HFFc6 (cell line): ENCODE measurements around the gene LIG1. TPM values are rescaled to one million over a fixed set of nuclear protein-coding genes. Genes with fewer than 3 reads are reported as not detected.

Source experiments
- DNase-seq: peaks from one replicate; pipeline ENCODE4 v3.0.0-alpha.2; 2018
- H3K27ac Mint-ChIP-seq: 2 replicates; pipeline ENCODE4 v1.8.0; 2020; ENCODE audit warnings: mild to moderate bottlenecking, mixed read lengths
- H3K27me3 Mint-ChIP-seq: 2 replicates; pipeline ENCODE4 v1.8.0; 2021; ENCODE audit warnings: mild to moderate bottlenecking, moderate library complexity, mixed read lengths; ENCODE audit not compliant: insufficient read depth
- H3K36me3 Mint-ChIP-seq: 2 replicates; pipeline ENCODE4 v1.8.0; 2021; ENCODE audit warnings: low read depth, mixed read lengths
- H3K4me1 Mint-ChIP-seq: 2 replicates; pipeline ENCODE4 v1.8.0; 2020; ENCODE audit warnings: low read depth, mixed read lengths
- H3K4me3 Mint-ChIP-seq: 2 replicates; pipeline ENCODE4 v1.8.0; 2020; ENCODE audit warnings: mild to moderate bottlenecking, moderate library complexity, mixed read lengths
- H3K9me3 Mint-ChIP-seq: 2 replicates; pipeline ENCODE4 v1.8.0; 2020; ENCODE audit warnings: mild to moderate bottlenecking, mixed read lengths
- total RNA-seq, 6 experiments: library from RNA; stranded (reverse); fragmentation: NEBNext Ultra II Directional; extraction: Animal tissue kit (Norgen Biotek cat#: 25700); gene quantifications; 2 replicates in 1 of 6; 3 replicates in 5 of 6; pipeline ENCODE4 v1.2.3, GENCODE V29; 2021
- TF ChIP-seq, protein P1 (sequence below): fragments of 200-600 bp; sonication (generic); IDR thresholded peaks from 2 replicates; pipeline ENCODE4 v1.5.0; 2021; ENCODE audit warnings: antibody characterized with exemption, mild to moderate bottlenecking

Gene LIG1
- total RNA-seq, 6 experiments from 2014 or later = 25.9 to 55.8 (median 48.1) TPM

DNA sequence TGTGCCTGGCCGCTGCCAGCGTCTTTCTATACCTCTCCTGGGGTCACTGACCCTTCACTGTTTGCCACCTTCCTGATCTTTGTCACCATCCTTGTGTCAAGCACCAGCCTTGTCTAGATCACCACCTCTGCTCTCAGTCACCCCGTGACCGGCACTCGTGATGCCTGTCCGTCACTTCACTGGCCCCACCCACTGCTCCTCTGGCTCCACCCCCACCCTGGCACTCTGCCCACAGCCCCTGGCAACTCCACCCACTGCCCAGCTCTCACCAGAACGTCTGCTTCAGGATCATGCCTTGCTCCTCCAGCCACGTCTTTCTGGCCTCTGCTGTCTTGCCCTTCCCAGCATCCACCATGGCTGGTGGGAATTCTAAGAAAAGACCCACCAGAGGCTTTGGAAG, 34.7 kb downstream of the LIG1 start:
- Mint-ChIP-seq H3K27ac (no peak overlapping the region; the same call in 1 of the 2 replicates), H3K27me3 (peaks cover 4% of the 10 kb centered on the region), H3K9me3 (no peaks in the 10 kb centered on the region), H3K4me1 (no peaks in the 10 kb centered on the region), H3K4me3 (no peak overlapping the region), H3K36me3 (peaks cover 12% of the 10 kb centered on the region)
- TF ChIP-seq, protein P1, sequence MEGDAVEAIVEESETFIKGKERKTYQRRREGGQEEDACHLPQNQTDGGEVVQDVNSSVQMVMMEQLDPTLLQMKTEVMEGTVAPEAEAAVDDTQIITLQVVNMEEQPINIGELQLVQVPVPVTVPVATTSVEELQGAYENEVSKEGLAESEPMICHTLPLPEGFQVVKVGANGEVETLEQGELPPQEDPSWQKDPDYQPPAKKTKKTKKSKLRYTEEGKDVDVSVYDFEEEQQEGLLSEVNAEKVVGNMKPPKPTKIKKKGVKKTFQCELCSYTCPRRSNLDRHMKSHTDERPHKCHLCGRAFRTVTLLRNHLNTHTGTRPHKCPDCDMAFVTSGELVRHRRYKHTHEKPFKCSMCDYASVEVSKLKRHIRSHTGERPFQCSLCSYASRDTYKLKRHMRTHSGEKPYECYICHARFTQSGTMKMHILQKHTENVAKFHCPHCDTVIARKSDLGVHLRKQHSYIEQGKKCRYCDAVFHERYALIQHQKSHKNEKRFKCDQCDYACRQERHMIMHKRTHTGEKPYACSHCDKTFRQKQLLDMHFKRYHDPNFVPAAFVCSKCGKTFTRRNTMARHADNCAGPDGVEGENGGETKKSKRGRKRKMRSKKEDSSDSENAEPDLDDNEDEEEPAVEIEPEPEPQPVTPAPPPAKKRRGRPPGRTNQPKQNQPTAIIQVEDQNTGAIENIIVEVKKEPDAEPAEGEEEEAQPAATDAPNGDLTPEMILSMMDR = no peak
- DNase-seq = no peak

DNA sequence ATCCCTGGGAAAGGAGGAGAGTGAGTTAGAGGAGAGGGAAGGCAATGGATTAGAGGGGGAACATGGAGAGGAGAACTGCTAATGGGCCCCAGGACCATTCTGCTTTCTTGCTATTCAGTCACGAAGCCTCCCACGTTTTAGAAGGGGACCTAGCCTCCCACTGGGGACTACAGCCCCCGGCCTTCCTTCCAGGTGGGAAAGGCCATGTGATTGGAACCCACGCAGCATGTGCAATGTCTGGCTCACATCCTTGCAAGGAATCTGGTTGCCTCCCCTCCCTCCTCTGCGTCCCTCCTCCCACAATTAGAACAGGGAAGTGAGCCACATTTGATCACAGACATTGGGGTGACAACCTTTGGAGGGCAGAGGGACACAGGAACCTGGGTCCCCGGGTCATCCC, 37.0 kb downstream of the LIG1 start:
- peaks cover 5% of the 10 kb centered on the region for H3K36me3 Mint-ChIP-seq
- H3K9me3 Mint-ChIP-seq = no peaks in the 10 kb centered on the region
- H3K27me3 Mint-ChIP-seq = peaks cover 6% of the 10 kb centered on the region
- H3K4me1 Mint-ChIP-seq = no peaks in the 10 kb centered on the region
- DNase-seq = no peak
- H3K4me3 Mint-ChIP-seq = no peak overlapping the region
- H3K27ac Mint-ChIP-seq = no peak overlapping the region
- TF ChIP-seq, protein P1 = no peak

DNA sequence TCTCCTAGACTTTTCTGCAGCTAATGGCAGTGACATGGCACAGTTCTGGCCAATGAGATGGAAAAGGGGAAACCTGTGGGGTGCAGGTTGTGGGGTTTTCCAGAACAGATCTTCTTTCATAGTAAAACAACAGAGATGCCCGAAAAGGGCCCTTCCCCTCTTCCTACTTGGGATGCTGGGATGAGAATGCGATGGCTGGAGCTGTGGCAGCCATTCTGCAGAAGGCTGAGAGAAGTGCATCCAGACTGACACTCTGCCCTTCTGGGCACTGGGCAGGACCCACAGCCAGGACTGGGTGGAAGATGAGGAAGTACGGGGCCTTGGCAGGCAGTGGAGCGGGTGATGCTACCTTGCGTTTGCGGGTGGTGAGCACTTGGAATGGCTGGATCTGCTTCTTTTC, 42.6 kb downstream of the LIG1 start:
- no peaks in the 10 kb centered on the region for H3K9me3 Mint-ChIP-seq
- H3K36me3 Mint-ChIP-seq = peaks cover 18% of the 10 kb centered on the region
- peaks cover 22% of the 10 kb centered on the region for H3K4me1 Mint-ChIP-seq
- TF ChIP-seq, protein P1 = no peak
- H3K27ac Mint-ChIP-seq = no peak overlapping the region
- H3K27me3 Mint-ChIP-seq = peaks cover 2% of the 10 kb centered on the region; the same call in 1 of the 2 replicates
- no peak overlapping the region for H3K4me3 Mint-ChIP-seq
- DNase-seq = no peak

DNA sequence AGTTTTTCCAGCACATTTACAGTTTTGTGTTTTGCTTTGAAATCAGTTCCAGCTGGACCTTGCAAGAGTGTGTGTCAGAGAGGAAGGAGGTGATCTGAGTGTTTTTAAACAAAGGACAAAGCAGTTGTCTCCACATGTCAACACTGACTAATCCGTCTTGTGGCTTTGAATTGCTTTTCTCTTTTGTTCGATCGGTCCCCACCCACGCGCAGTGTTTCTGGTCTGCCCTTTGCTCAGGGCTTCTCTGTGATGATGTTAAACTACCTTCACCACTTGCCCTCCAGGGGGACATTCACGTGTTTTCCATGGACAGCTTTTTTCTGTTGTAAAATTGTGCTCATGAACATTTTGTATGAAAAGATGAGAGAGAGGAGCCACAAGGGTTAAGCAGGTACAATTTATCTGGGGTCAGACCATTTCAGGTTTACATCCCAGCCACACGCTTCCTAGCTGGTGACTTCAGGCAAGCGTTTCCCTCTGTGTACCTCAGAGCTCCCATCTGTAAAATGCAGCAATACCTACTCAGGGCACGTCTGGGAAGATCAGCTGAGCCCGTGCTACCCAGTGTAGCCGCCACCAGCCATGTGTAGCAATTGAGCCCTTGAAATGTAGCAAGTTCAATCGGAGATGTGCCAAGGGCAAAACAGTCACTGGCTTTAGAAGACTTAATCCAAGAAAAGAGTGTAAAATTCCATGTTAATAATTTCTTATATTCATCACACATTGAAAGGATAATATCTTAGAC, 46.1 kb downstream of the LIG1 start:
- peaks cover 30% of the 10 kb centered on the region for H3K4me1 Mint-ChIP-seq
- no peaks in the 10 kb centered on the region for H3K9me3 Mint-ChIP-seq
- DNase-seq = peak; percentile 35
- H3K27ac Mint-ChIP-seq = no peak overlapping the region; the same call in 1 of the 2 replicates
- no peak overlapping the region for H3K4me3 Mint-ChIP-seq
- TF ChIP-seq, protein P1 = peak; percentile 56
- peaks cover 35% of the 10 kb centered on the region for H3K36me3 Mint-ChIP-seq
- peaks cover 1% of the 10 kb centered on the region; the same call in 1 of the 2 replicates for H3K27me3 Mint-ChIP-seq

DNA sequence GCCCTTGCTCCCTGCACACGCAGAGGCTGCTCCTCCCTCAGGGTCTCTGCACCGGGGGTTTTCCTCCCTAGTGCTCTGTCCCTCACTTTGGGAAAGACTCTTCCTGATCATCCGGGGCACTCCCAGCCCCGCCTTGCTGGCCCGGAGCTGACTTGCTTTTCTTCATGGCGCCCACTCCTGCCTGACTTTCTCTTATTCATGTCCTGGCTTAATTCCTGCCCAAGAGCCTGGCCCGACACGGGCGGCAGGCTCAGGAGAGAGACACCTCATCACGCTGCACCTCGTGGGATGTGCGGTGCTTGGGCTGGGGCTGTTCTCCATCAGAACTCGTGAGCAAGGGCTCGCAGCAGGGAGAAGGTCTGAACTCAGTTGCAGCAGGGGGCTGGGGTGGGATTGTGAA, 47.7 kb downstream of the LIG1 start:
- Mint-ChIP-seq H3K4me1 (peaks cover 30% of the 10 kb centered on the region), H3K27ac (peak overlapping the region; percentile 72; the same call in 1 of the 2 replicates), H3K4me3 (no peak overlapping the region), H3K9me3 (no peaks in the 10 kb centered on the region), H3K27me3 (no peaks in the 10 kb centered on the region), H3K36me3 (peaks cover 31% of the 10 kb centered on the region)
- TF ChIP-seq, protein P1 = no peak
- no peak for DNase-seq
